Natural killer cell (primary cell): ENCODE measurements around the gene TSSK2. TPM values are rescaled to one million over a fixed set of nuclear protein-coding genes. Genes with fewer than 3 reads are reported as not detected.

ENCODE experiments used
- ATAC-seq, 3 donors: fragments of 150-1000 bp in 2 of 3; fragments of 200-7000 bp in 1 of 3; cut with Tn5 transposase; 1 replicate in 1 of 3; 2 replicates in 2 of 3; pipeline ENCODE4 v1.10.0; 2021; ENCODE audit warnings: mild to moderate bottlenecking in 2 of 3, moderate library complexity in 2 of 3
- DNase-seq, 2 donors: peaks; one replicate each; pipeline versions ENCODE4 v3.0.0 to v3.0.0-alpha.2; 2013 to 2021; ENCODE audit warnings: mixed read lengths in 1 of 2
- H3K27ac ChIP-seq: one replicate; pipeline ENCODE4 v1.5.1; 2013; ENCODE audit warnings: mild to moderate bottlenecking, low read length
- H3K27me3 ChIP-seq: one replicate; pipeline ENCODE4 v1.6.1; 2013; ENCODE audit warnings: low read length; ENCODE audit not compliant: control insufficient read depth, insufficient read depth
- H3K36me3 ChIP-seq: one replicate; pipeline ENCODE4 v1.6.1; 2013; ENCODE audit warnings: low read length; ENCODE audit not compliant: control insufficient read depth, insufficient read depth
- H3K4me1 ChIP-seq: one replicate; pipeline ENCODE4 v1.6.1; 2013; ENCODE audit warnings: low read length; ENCODE audit not compliant: control insufficient read depth, insufficient read depth
- H3K4me3 ChIP-seq: one replicate; pipeline ENCODE4 v1.5.1; 2013; ENCODE audit warnings: low read length
- H3K9me3 ChIP-seq: one replicate; pipeline ENCODE4 v1.6.1; 2013; ENCODE audit warnings: low read length; ENCODE audit not compliant: control insufficient read depth, insufficient read depth
- H3K27ac Mint-ChIP-seq, 2 donors: one replicate each; pipeline ENCODE4 v1.8.0; 2022; ENCODE audit warnings: mild to moderate bottlenecking in 2 of 2, mixed read lengths in 2 of 2, moderate library complexity in 1 of 2
- H3K27me3 Mint-ChIP-seq, 2 donors: one replicate each; pipeline ENCODE4 v1.8.0; 2022; ENCODE audit warnings: low read depth in 2 of 2, mixed read lengths in 2 of 2
- H3K36me3 Mint-ChIP-seq: one replicate; pipeline ENCODE4 v1.8.0; 2022; ENCODE audit warnings: mixed read lengths
- H3K4me1 Mint-ChIP-seq, 2 donors: one replicate each; pipeline ENCODE4 v1.8.0; 2022; ENCODE audit warnings: mixed read lengths in 2 of 2
- H3K4me3 Mint-ChIP-seq: one replicate; pipeline ENCODE4 v1.8.0; 2022; ENCODE audit warnings: mild to moderate bottlenecking, moderate library complexity, mixed read lengths
- H3K9me3 Mint-ChIP-seq, 2 donors: one replicate each; pipeline ENCODE4 v1.8.0; 2022; ENCODE audit warnings: mixed read lengths in 2 of 2
- CTCF ChIP-seq: fragments of 200-600 bp; IDR thresholded peaks from one replicate; pipeline ENCODE4 v1.8.0; 2022; ENCODE audit warnings: antibody characterized with exemption
- WGBS: methylation state at CpG from one replicate; pipeline ENCODE4 v1.1.7; 2013; ENCODE audit warnings: missing lambda C conversion rate; ENCODE audit not compliant: insufficient coverage; 5-methylcytosine and 5-hydroxymethylcytosine counted together
- intact Hi-C: fragments of 100-400 bp; cut with micrococcal nuclease; formaldehyde crosslinking; loops from one replicate; pipeline ENCODE4 v1.14.2; 2022
- total RNA-seq, 4 donors: library from RNA; stranded (reverse); fragments of 120-200 nt in 1 of 4; gene quantifications; one replicate each; pipeline versions ENCODE4 v1.2.3 to v1.2.4, GENCODE V29; 2013 to 2022

The TSSK2 gene
- total RNA-seq, 3 donors from 2014 or later (not counting 1 experiment from before 2014, with no cell fraction given) = not detected

- TF ChIP-seq CTCF = no peak
- Histone ChIP-seq H3K27me3 (no peaks in the 10 kb centered on the region), H3K4me3 (no peak overlapping the region), H3K4me1 (peaks cover 67% of the 10 kb centered on the region), H3K36me3 (no peaks in the 10 kb centered on the region), H3K27ac (no peak overlapping the region), H3K9me3 (no peaks in the 10 kb centered on the region)
- Mint-ChIP-seq H3K4me3 (peak overlapping the region; percentile 57), H3K36me3 (no peaks in the 10 kb centered on the region), H3K4me1 (peaks cover 59 to 66% of the 10 kb centered on the region in 2 donors), H3K27me3 (no peaks in the 10 kb centered on the region), H3K9me3 (no peaks in the 10 kb centered on the region), H3K27ac (peak overlapping the region; percentile 63 to 90)
- 82% methylated on average over 8 of the region's 8 CpGs for WGBS
- ATAC-seq = no peak
- intact Hi-C loops = loop anchor here (5.0 to 10.0 kb wide), 3 partner anchors 172 to 357 kb away; partner anchors contain the start of genes CDC45, CLTCL1, HIRA and MRPL40
- DNase-seq = no peak
Observed at GRCh38 chr22:19119949-19120348, 11.2 kb upstream of the TSSK2 start.

GRCh38 chr22:19120829-19121630 is 10.1 kb upstream of the TSSK2 start:
- H3K9me3 Mint-ChIP-seq = no peaks in the 10 kb centered on the region
- H3K27me3 Mint-ChIP-seq = no peaks in the 10 kb centered on the region
- H3K4me1 ChIP-seq = peaks cover 60% of the 10 kb centered on the region
- 32% methylated on average over 22 of the region's 23 CpGs for WGBS
- H3K4me1 Mint-ChIP-seq = peaks cover 48 to 55% of the 10 kb centered on the region in 2 donors
- no peaks in the 10 kb centered on the region for H3K9me3 ChIP-seq
- no peaks in the 10 kb centered on the region for H3K27me3 ChIP-seq
- H3K4me3 ChIP-seq = peak overlapping the region; percentile 93
- no peaks in the 10 kb centered on the region for H3K36me3 ChIP-seq
- peak overlapping the region; percentile 88 for H3K4me3 Mint-ChIP-seq
- intact Hi-C loops = loop anchor here (5.0 to 10.0 kb wide), 3 partner anchors 171 to 356 kb away; partner anchors contain the start of genes CDC45, CLTCL1, HIRA and MRPL40
- H3K36me3 Mint-ChIP-seq = no peaks in the 10 kb centered on the region
- peak overlapping the region; percentile 63 to 90 for H3K27ac Mint-ChIP-seq
- ATAC-seq (peak in 1 of 3 donors; percentile 7), DNase-seq (peak in 1 of 2 donors; percentile 58)
- peak overlapping the region; percentile 47 for H3K27ac ChIP-seq
- no peak for TF ChIP-seq CTCF

GRCh38 chr22:19121631-19122142 is 9.4 kb upstream of the TSSK2 start:
- H3K9me3 ChIP-seq = no peaks in the 10 kb centered on the region
- no peaks in the 10 kb centered on the region for H3K36me3 ChIP-seq
- H3K4me1 Mint-ChIP-seq = peaks cover 41 to 48% of the 10 kb centered on the region in 2 donors

More at GRCh38 chr22:19121631-19122142, 9.4 kb upstream of the TSSK2 start:
- Mint-ChIP-seq H3K36me3 (no peaks in the 10 kb centered on the region), H3K4me3 (peak overlapping the region; percentile 88), H3K9me3 (no peaks in the 10 kb centered on the region), H3K27ac (peak overlapping the region; percentile 63 to 90), H3K27me3 (no peaks in the 10 kb centered on the region)
- intact Hi-C loops = loop anchor here (1.0 to 10.0 kb wide), 6 partner anchors 12 to 356 kb away; partner anchors contain the start of genes CDC45, CLTCL1, ESS2 and HIRA
- ATAC-seq = peak; percentile 15 to 22 (median 21)
- H3K4me1 ChIP-seq = peaks cover 55% of the 10 kb centered on the region
- H3K4me3 ChIP-seq = peak overlapping the region; percentile 93
- TF ChIP-seq CTCF = no peak
- DNase-seq = peak in 1 of 2 donors; percentile 45
- H3K27me3 ChIP-seq = no peaks in the 10 kb centered on the region
- H3K27ac ChIP-seq = peak overlapping the region; percentile 77
- under 1% methylated on average over 47 of the region's 47 CpGs for WGBS
